Spleen (tissue), 11 donors: ENCODE measurements around the gene NCAPH2. TPM values are rescaled to one million over a fixed set of nuclear protein-coding genes. Genes with fewer than 3 reads are reported as not detected.

Source experiments
- DNase-seq: peaks from one replicate; pipeline ENCODE4 v3.0.0-alpha.2; 2020
- H3K27ac ChIP-seq, 8 donors: fragments of 200-600 bp; sonication (generic) in 7 of 8; 1 replicate in 4 of 8; 2 replicates in 4 of 8; pipeline versions ENCODE4 v1.5.0 to v1.8.0; 2016 to 2021; ENCODE audit warnings: inconsistent platforms in 4 of 8, mild to moderate bottlenecking in 4 of 8, moderate library complexity in 1 of 8
- H3K27me3 ChIP-seq, 7 donors: fragments of 200-600 bp; sonication (generic) in 6 of 7; replicated peaks in 1 of 7; 1 replicate in 4 of 7; 2 replicates in 3 of 7; pipeline versions ENCODE4 v1.5.0 to v1.8.0; 2016 to 2021; ENCODE audit warnings: inconsistent platforms in 3 of 7, mild to moderate bottlenecking in 1 of 7
- H3K36me3 ChIP-seq, 6 donors: fragments of 200-600 bp; sonication (generic) in 5 of 6; 1 replicate in 4 of 6; 2 replicates in 2 of 6; pipeline versions ENCODE4 v1.5.0 to v1.8.0; 2016 to 2021; ENCODE audit warnings: inconsistent platforms in 2 of 6
- H3K4me1 ChIP-seq, 6 donors: fragments of 200-600 bp; sonication (generic) in 5 of 6; 1 replicate in 3 of 6; 2 replicates in 3 of 6; pipeline versions ENCODE4 v1.5.0 to v1.8.0; 2016 to 2021; ENCODE audit warnings: inconsistent platforms in 3 of 6
- H3K4me3 ChIP-seq, 8 donors: fragments of 200-600 bp; sonication (generic) in 7 of 8; 1 replicate in 4 of 8; 2 replicates in 4 of 8; pipeline versions ENCODE4 v1.5.0 to v1.8.0; 2016 to 2021; ENCODE audit warnings: inconsistent platforms in 4 of 8, mild to moderate bottlenecking in 4 of 8, moderate library complexity in 2 of 8
- H3K9me3 ChIP-seq, 8 donors: fragments of 200-600 bp; sonication (generic) in 7 of 8; 1 replicate in 4 of 8; 2 replicates in 4 of 8; pipeline versions ENCODE4 v1.5.0 to v1.8.0; 2016 to 2021; ENCODE audit warnings: inconsistent platforms in 4 of 8
- CTCF ChIP-seq, 11 experiments: fragments of 200-600 bp in 7 of 11; fragments of 450-650 bp in 4 of 11; sonication (generic) in 4 of 11; IDR thresholded peaks in 8 of 11; conservative IDR thresholded peaks in 3 of 11; 1 replicate in 7 of 11; 2 replicates in 4 of 11; pipeline versions ENCODE4 v1.4.0 to v1.8.0; 2016 to 2021; ENCODE audit warnings: antibody characterized with exemption in 11 of 11, inconsistent platforms in 4 of 11, mild to moderate bottlenecking in 1 of 11
- POLR2A ChIP-seq, 3 donors: fragments of 450-650 bp; IDR thresholded peaks; one replicate each; pipeline ENCODE4 v1.5.1; 2017; ENCODE audit warnings: antibody characterized with exemption in 3 of 3, mild to moderate bottlenecking in 1 of 3
- POLR2AphosphoS5 ChIP-seq, 3 donors: sonication (generic); formaldehyde crosslinking; IDR thresholded peaks; one replicate each; pipeline ENCODE4 v1.5.1; 2017; ENCODE audit warnings: antibody characterized with exemption in 3 of 3
- WGBS, 5 donors: extraction: QIAGEN DNeasy Blood & Tissue Kit in 3 of 5; methylation state at CpG; one replicate each; pipeline versions ENCODE4 v1.1.5 to v1.1.7; 2013 to 2018; 5-methylcytosine and 5-hydroxymethylcytosine counted together
- intact Hi-C: fragments of 100-400 bp; cut with DNase I; formaldehyde crosslinking; loops from one replicate; pipeline ENCODE4 v1.15.0; 2023; ENCODE audit warnings: low total_unique reads
- polyA plus RNA-seq, 3 donors: library from polyadenylated mRNA; stranded (reverse); fragments of 200-250 nt; gene quantifications; one replicate each; pipeline ENCODE4 v1.2.1, GENCODE V29; 2013
- total RNA-seq, 7 donors: library from RNA; depleted of rRNA in 3 of 7; stranded (reverse); fragments of >200 nt in 3 of 7; fragmentation: NEBNext Ultra II Directional in 4 of 7; extraction: Animal tissue kit (Norgen Biotek cat#: 25700) in 4 of 7; gene quantifications; one replicate each; pipeline versions ENCODE4 v1.1.0 to v1.2.1, GENCODE V29; 2016 to 2021
- donor health status: healthy with polysubstance abuse.
- donor health status: DM: no; HTN: no; CAD: no; lungs with moderate emphysema.
- donor health status: DM: no; HTN: no; CAD: no.
- donor health status: Bipolar disorder and iron deficiency.
- donor health status: healthy.
- donor health status: DM: no; HTN: no; CAD: no.
- donor health status: DM: yes; HTN: yes; CAD: no.

NCAPH2 gene
- total and polyA plus RNA-seq, 10 donors, result 31.4 to 48.0 (median 37.1) TPM

- H3K27me3 ChIP-seq, result peaks cover 0 to 9% (median 0%) of the 10 kb centered on the region in 7 donors
- DNase-seq, result no peak
- intact Hi-C loops, result no loop called here
- H3K4me1 ChIP-seq, result peaks cover 0 to 15% (median 6%) of the 10 kb centered on the region in 6 donors
- H3K36me3 ChIP-seq, result peaks cover 0 to 91% (median 29%) of the 10 kb centered on the region in 6 donors
- no peak for TF ChIP-seq POLR2AphosphoS5 (IDR thresholded peaks at IDR 0.05)
- no peak for TF ChIP-seq CTCF (IDR thresholded peaks at IDR 0.05 in 8 of 11, conservative IDR thresholded peaks at IDR 0.05 in 3 of 11)
- no peak for TF ChIP-seq POLR2A (IDR thresholded peaks at IDR 0.05)
- WGBS, 5 donors, result 89 to 97% (median 96%) methylated on average over 10 to 11 of the region's 11 CpGs
- no peak overlapping the region for H3K4me3 ChIP-seq
- no peak overlapping the region for H3K27ac ChIP-seq
- H3K9me3 ChIP-seq, result no peaks in the 10 kb centered on the region
Measured at GRCh38 chr22:50574383-50574755, 66.3 kb downstream of the NCAPH2 start.

Other genes with a start within 250 kb of the NCAPH2 start
- 10 to 100 TPM in 2 of 7 donors, 1 to 10 TPM in 5; 3.9 to 11.6 (median 6.4) TPM for gene MAPK12, start 246.5 kb upstream of the NCAPH2 start, total RNA-seq
- gene MAPK12, start 246.5 kb upstream of the NCAPH2 start, polyA plus RNA-seq, result 10 to 100 TPM in 1 of 3 donors, 1 to 10 TPM in 2; 6.9 to 11.0 (median 9.0) TPM
- gene MAPK11, start 237.8 kb upstream of the NCAPH2 start, total RNA-seq, result 10 to 100 TPM in 3 of 7 donors, 1 to 10 TPM in 4; 5.2 to 20.7 (median 9.3) TPM
- 10 to 100 TPM; 10.7 to 25.3 (median 21.0) TPM for gene MAPK11, start 237.8 kb upstream of the NCAPH2 start, polyA plus RNA-seq
- gene PLXNB2, start 200.6 kb upstream of the NCAPH2 start, total RNA-seq, result 100 to 1,000 TPM; 175 to 382 (median 278) TPM
- 100 to 1,000 TPM in 1 of 3 donors, 10 to 100 TPM in 2; 41.9 to 113 (median 68.3) TPM for gene PLXNB2, start 200.6 kb upstream of the NCAPH2 start, polyA plus RNA-seq
- gene DENND6B, start 181.2 kb upstream of the NCAPH2 start, total RNA-seq, result 1 to 10 TPM; 4.5 to 8.9 (median 6.0) TPM
- 10 to 100 TPM in 1 of 3 donors, 1 to 10 TPM in 2; 6.4 to 10.4 (median 9.9) TPM for gene DENND6B, start 181.2 kb upstream of the NCAPH2 start, polyA plus RNA-seq
- gene PPP6R2, start 164.9 kb upstream of the NCAPH2 start, total RNA-seq, result 10 to 100 TPM; 54.0 to 76.2 (median 64.7) TPM
- 10 to 100 TPM; 23.6 to 48.7 (median 27.8) TPM for gene PPP6R2, start 164.9 kb upstream of the NCAPH2 start, polyA plus RNA-seq
- gene SBF1, start 33.2 kb upstream of the NCAPH2 start, total RNA-seq, result 10 to 100 TPM; 65.2 to 96.9 (median 78.9) TPM
- 10 to 100 TPM; 35.7 to 63.3 (median 36.8) TPM for gene SBF1, start 33.2 kb upstream of the NCAPH2 start, polyA plus RNA-seq
- 1 to 10 TPM; 1.2 to 3.5 (median 2.6) TPM for gene ADM2, start 26.7 kb upstream of the NCAPH2 start, total RNA-seq
- gene ADM2, start 26.7 kb upstream of the NCAPH2 start, polyA plus RNA-seq, result 1 to 10 TPM in 2 of 3 donors, under 1 TPM in 1; 0.74 to 2.1 (median 1.3) TPM
- gene MIOX, start 21.4 kb upstream of the NCAPH2 start, total RNA-seq, result 1 to 10 TPM in 1 of 7 donors, not detected in 6; 2.2 TPM
- gene MIOX, start 21.4 kb upstream of the NCAPH2 start, polyA plus RNA-seq, result under 1 TPM; 0.24 to 0.26 (median 0.26) TPM
- gene LMF2, start 522 bp upstream of the NCAPH2 start, total RNA-seq, result 10 to 100 TPM; 62.5 to 81.1 (median 72.2) TPM
- 10 to 100 TPM; 36.6 to 71.2 (median 45.0) TPM for gene LMF2, start 522 bp upstream of the NCAPH2 start, polyA plus RNA-seq
- gene SCO2, start 17.4 kb downstream of the NCAPH2 start, total RNA-seq, result 1 to 10 TPM in 6 of 7 donors, not detected in 1; 1.2 to 7.4 (median 5.0) TPM
- 10 to 100 TPM in 2 of 3 donors, 1 to 10 TPM in 1; 4.4 to 12.7 (median 12.0) TPM for gene SCO2, start 17.4 kb downstream of the NCAPH2 start, polyA plus RNA-seq
- gene TYMP, start 21.8 kb downstream of the NCAPH2 start, total RNA-seq, result 100 to 1,000 TPM in 6 of 7 donors, 10 to 100 TPM in 1; 73.7 to 284 (median 152) TPM
- 100 to 1,000 TPM in 1 of 3 donors, 10 to 100 TPM in 2; 88.3 to 166 (median 92.3) TPM for gene TYMP, start 21.8 kb downstream of the NCAPH2 start, polyA plus RNA-seq
- 1 to 10 TPM; 2.6 to 5.0 (median 3.4) TPM for gene KLHDC7B, start 37.7 kb downstream of the NCAPH2 start, total RNA-seq
- 1 to 10 TPM; 2.6 to 3.8 (median 3.5) TPM for gene KLHDC7B, start 37.7 kb downstream of the NCAPH2 start, polyA plus RNA-seq
- gene SYCE3, start 54.7 kb downstream of the NCAPH2 start, total RNA-seq, result 1 to 10 TPM in 1 of 7 donors, not detected in 6; 3.0 TPM
- under 1 TPM in 1 of 3 donors, not detected in 2; 0.50 TPM for gene SYCE3, start 54.7 kb downstream of the NCAPH2 start, polyA plus RNA-seq
- 10 to 100 TPM; 25.0 to 46.4 (median 31.5) TPM for gene CPT1B, start 70.2 kb downstream of the NCAPH2 start, total RNA-seq
- gene CPT1B, start 70.2 kb downstream of the NCAPH2 start, polyA plus RNA-seq, result 10 to 100 TPM; 23.6 to 55.3 (median 37.0) TPM
- gene CHKB, start 74.6 kb downstream of the NCAPH2 start, total RNA-seq, result 100 to 1,000 TPM in 5 of 7 donors, 10 to 100 TPM in 2; 94.4 to 142 (median 111) TPM
- 100 to 1,000 TPM; 161 to 502 (median 339) TPM for gene CHKB, start 74.6 kb downstream of the NCAPH2 start, polyA plus RNA-seq
- 1 to 10 TPM in 3 of 7 donors, under 1 TPM in 4; 0.64 to 2.7 (median 0.79) TPM for gene MAPK8IP2, start 92.6 kb downstream of the NCAPH2 start, total RNA-seq
- gene MAPK8IP2, start 92.6 kb downstream of the NCAPH2 start, polyA plus RNA-seq, result under 1 TPM; 0.22 to 0.99 (median 0.29) TPM
- 10 to 100 TPM; 51.0 to 80.2 (median 58.7) TPM for gene ARSA, start 119.9 kb downstream of the NCAPH2 start, total RNA-seq
- gene ARSA, start 119.9 kb downstream of the NCAPH2 start, polyA plus RNA-seq, result 100 to 1,000 TPM in 1 of 3 donors, 10 to 100 TPM in 2; 26.0 to 108 (median 86.7) TPM
- 100 to 1,000 TPM in 3 of 7 donors, 10 to 100 TPM in 4; 55.5 to 264 (median 89.1) TPM for gene SHANK3, start 164.6 kb downstream of the NCAPH2 start, total RNA-seq
- gene SHANK3, start 164.6 kb downstream of the NCAPH2 start, polyA plus RNA-seq, result 100 to 1,000 TPM in 1 of 3 donors, 10 to 100 TPM in 1, 1 to 10 TPM in 1; 9.9 to 112 (median 31.8) TPM
- gene ACR, start 230.0 kb downstream of the NCAPH2 start, total RNA-seq, result 10 to 100 TPM in 1 of 7 donors, 1 to 10 TPM in 5, under 1 TPM in 1; 0.88 to 12.5 (median 2.3) TPM
- 1 to 10 TPM in 1 of 3 donors, under 1 TPM in 2; 0.21 to 1.2 (median 0.67) TPM for gene ACR, start 230.0 kb downstream of the NCAPH2 start, polyA plus RNA-seq